Immature natural killer cell (primary cell): ENCODE results near the gene MAPK12. TPM values are rescaled to one million over a fixed set of nuclear protein-coding genes. Genes with fewer than 3 reads are reported as not detected.

ENCODE experiments used
- DNase-seq, 3 donors: peaks; one replicate each; pipeline ENCODE4 v3.0.0; 2022; ENCODE audit warnings: mixed read lengths in 1 of 3
- H3K27ac Mint-ChIP-seq, 6 donors: one replicate each; pipeline ENCODE4 v1.8.0; 2020; ENCODE audit warnings: mixed read lengths in 6 of 6, mild to moderate bottlenecking in 5 of 6, inconsistent platforms in 4 of 6, moderate library complexity in 3 of 6
- H3K27me3 Mint-ChIP-seq, 3 donors: one replicate each; pipeline ENCODE4 v1.8.0; 2020 to 2021; ENCODE audit warnings: low read depth in 3 of 3, mild to moderate bottlenecking in 3 of 3, mixed read lengths in 3 of 3, moderate library complexity in 3 of 3, inconsistent platforms in 1 of 3
- H3K36me3 Mint-ChIP-seq, 3 donors: one replicate each; pipeline ENCODE4 v1.8.0; 2020; ENCODE audit warnings: mixed read lengths in 3 of 3, inconsistent platforms in 2 of 3, mild to moderate bottlenecking in 2 of 3
- H3K4me1 Mint-ChIP-seq, 2 donors: one replicate each; pipeline ENCODE4 v1.8.0; 2020; ENCODE audit warnings: inconsistent platforms in 2 of 2, mild to moderate bottlenecking in 2 of 2, mixed read lengths in 2 of 2, moderate library complexity in 1 of 2
- H3K4me3 Mint-ChIP-seq, 5 donors: one replicate each; pipeline ENCODE4 v1.8.0; 2020; ENCODE audit warnings: mild to moderate bottlenecking in 5 of 5, mixed read lengths in 5 of 5, inconsistent platforms in 3 of 5, moderate library complexity in 3 of 5
- H3K9me3 Mint-ChIP-seq, 6 donors: one replicate each; pipeline ENCODE4 v1.8.0; 2020; ENCODE audit warnings: mild to moderate bottlenecking in 6 of 6, mixed read lengths in 6 of 6, inconsistent platforms in 4 of 6, moderate library complexity in 3 of 6
- polyA plus RNA-seq, 3 donors: library from polyadenylated mRNA; unstranded; fragments of 300-500 nt; fragmentation: Illumina TruSeq; gene quantifications; one replicate each; pipeline ENCODE4 v1.2.3, GENCODE V29; 2021

The MAPK12 gene
- polyA plus RNA-seq, 3 donors from 2014 or later = 0.13 to 0.31 TPM; not detected in 1

GRCh38 chr22:50293441-50294318 is 32.2 kb upstream of the MAPK12 start:
- no peak for DNase-seq
- Mint-ChIP-seq H3K4me1 (peaks cover 0 to 2% of the 10 kb centered on the region in 2 donors), H3K36me3 (no peaks in the 10 kb centered on the region), H3K4me3 (no peak overlapping the region), H3K27ac (no peak overlapping the region), H3K27me3 (peaks cover 2 to 5% (median 3%) of the 10 kb centered on the region in 3 donors), H3K9me3 (no peaks in the 10 kb centered on the region)

- H3K27ac Mint-ChIP-seq = no peak overlapping the region
- H3K36me3 Mint-ChIP-seq = no peaks in the 10 kb centered on the region
- H3K4me3 Mint-ChIP-seq = no peak overlapping the region
- peaks cover under 1 to 5% (median 3%) of the 10 kb centered on the region in 3 donors for H3K27me3 Mint-ChIP-seq
- H3K9me3 Mint-ChIP-seq = no peaks in the 10 kb centered on the region
- no peak for DNase-seq
- H3K4me1 Mint-ChIP-seq = peaks cover 0 to 2% of the 10 kb centered on the region in 2 donors
Measured at GRCh38 chr22:50292643-50293440, 31.4 kb upstream of the MAPK12 start.

GRCh38 chr22:50289942-50290630 is 28.6 kb upstream of the MAPK12 start:
- no peak overlapping the region for H3K27ac Mint-ChIP-seq
- no peak for DNase-seq
- H3K27me3 Mint-ChIP-seq = peaks cover 0 to 5% (median 0%) of the 10 kb centered on the region in 3 donors
- H3K4me3 Mint-ChIP-seq = no peak overlapping the region
- H3K36me3 Mint-ChIP-seq = no peaks in the 10 kb centered on the region
- H3K4me1 Mint-ChIP-seq = peaks cover 0 to 2% of the 10 kb centered on the region in 2 donors
- H3K9me3 Mint-ChIP-seq = no peaks in the 10 kb centered on the region

GRCh38 chr22:50289151-50289941 is 27.9 kb upstream of the MAPK12 start:
- no peaks in the 10 kb centered on the region for H3K36me3 Mint-ChIP-seq
- H3K27ac Mint-ChIP-seq = no peak overlapping the region
- H3K27me3 Mint-ChIP-seq = peaks cover 0 to 5% (median 0%) of the 10 kb centered on the region in 3 donors
- H3K4me3 Mint-ChIP-seq = no peak overlapping the region
- peaks cover 0 to 2% of the 10 kb centered on the region in 2 donors for H3K4me1 Mint-ChIP-seq
- no peak for DNase-seq
- H3K9me3 Mint-ChIP-seq = no peaks in the 10 kb centered on the region

GRCh38 chr22:50287731-50288130 is 26.2 kb upstream of the MAPK12 start:
- H3K27me3 Mint-ChIP-seq = peaks cover 0 to 3% (median 0%) of the 10 kb centered on the region in 3 donors
- H3K9me3 Mint-ChIP-seq = no peaks in the 10 kb centered on the region
- H3K4me1 Mint-ChIP-seq = peaks cover 0 to 2% of the 10 kb centered on the region in 2 donors
- no peak overlapping the region for H3K4me3 Mint-ChIP-seq
- H3K27ac Mint-ChIP-seq = no peak overlapping the region
- DNase-seq = no peak
- no peaks in the 10 kb centered on the region for H3K36me3 Mint-ChIP-seq

- Mint-ChIP-seq H3K27me3 (no peaks in the 10 kb centered on the region), H3K4me3 (no peak overlapping the region), H3K9me3 (no peaks in the 10 kb centered on the region), H3K27ac (no peak overlapping the region), H3K36me3 (no peaks in the 10 kb centered on the region), H3K4me1 (no peaks in the 10 kb centered on the region)
- no peak for DNase-seq
Measured at GRCh38 chr22:50286701-50287318, 25.3 kb upstream of the MAPK12 start.

- Mint-ChIP-seq H3K4me1 (no peaks in the 10 kb centered on the region), H3K27ac (no peak overlapping the region), H3K9me3 (no peaks in the 10 kb centered on the region), H3K4me3 (no peak overlapping the region), H3K36me3 (no peaks in the 10 kb centered on the region), H3K27me3 (no peaks in the 10 kb centered on the region)
- no peak for DNase-seq
Measured at GRCh38 chr22:50286275-50286674, 24.8 kb upstream of the MAPK12 start.

- Mint-ChIP-seq H3K9me3 (no peaks in the 10 kb centered on the region), H3K27me3 (peaks cover 0 to 2% (median 0%) of the 10 kb centered on the region in 3 donors), H3K4me1 (no peaks in the 10 kb centered on the region), H3K4me3 (no peak overlapping the region), H3K27ac (no peak overlapping the region), H3K36me3 (no peaks in the 10 kb centered on the region)
- DNase-seq = no peak
Measured at GRCh38 chr22:50285568-50286229, 24.2 kb upstream of the MAPK12 start.

GRCh38 chr22:50284479-50284878 is 23.0 kb upstream of the MAPK12 start:
- DNase-seq = no peak
- no peak overlapping the region for H3K27ac Mint-ChIP-seq
- H3K4me3 Mint-ChIP-seq = no peak overlapping the region
- H3K4me1 Mint-ChIP-seq = no peaks in the 10 kb centered on the region
- H3K9me3 Mint-ChIP-seq = no peaks in the 10 kb centered on the region
- H3K27me3 Mint-ChIP-seq = peaks cover 0 to 2% (median 0%) of the 10 kb centered on the region in 3 donors
- no peaks in the 10 kb centered on the region for H3K36me3 Mint-ChIP-seq

GRCh38 chr22:50283821-50284220 is 22.3 kb upstream of the MAPK12 start:
- no peak for DNase-seq
- no peak overlapping the region for H3K27ac Mint-ChIP-seq
- H3K27me3 Mint-ChIP-seq = peaks cover 0 to 2% (median 0%) of the 10 kb centered on the region in 3 donors
- H3K4me1 Mint-ChIP-seq = no peaks in the 10 kb centered on the region
- H3K36me3 Mint-ChIP-seq = no peaks in the 10 kb centered on the region
- no peak overlapping the region for H3K4me3 Mint-ChIP-seq
- no peaks in the 10 kb centered on the region for H3K9me3 Mint-ChIP-seq

- Mint-ChIP-seq H3K36me3 (no peaks in the 10 kb centered on the region), H3K27ac (no peak overlapping the region), H3K27me3 (peaks cover 0 to 2% (median 0%) of the 10 kb centered on the region in 3 donors), H3K9me3 (no peaks in the 10 kb centered on the region), H3K4me3 (no peak overlapping the region), H3K4me1 (no peaks in the 10 kb centered on the region)
- no peak for DNase-seq
Measured at GRCh38 chr22:50282361-50283155, 21.1 kb upstream of the MAPK12 start.

- no peak overlapping the region for H3K4me3 Mint-ChIP-seq
- no peaks in the 10 kb centered on the region for H3K36me3 Mint-ChIP-seq
- H3K27me3 Mint-ChIP-seq = peaks cover 0 to 2% (median 2%) of the 10 kb centered on the region in 3 donors
- no peaks in the 10 kb centered on the region for H3K4me1 Mint-ChIP-seq
- H3K9me3 Mint-ChIP-seq = no peaks in the 10 kb centered on the region
- DNase-seq = no peak
- no peak overlapping the region for H3K27ac Mint-ChIP-seq
Measured at GRCh38 chr22:50281957-50282356, 20.5 kb upstream of the MAPK12 start.
